ENCODE data around the gene COPB1.

The COPB1 gene

GRCh38 chr11:14502039-14502438, 2.4 kb upstream of the COPB1 start:
- peaks cover 4% of the 10 kb centered on the region for H3K4me1 ChIP-seq (ENCODE audit: insufficient read depth, low read length)
- peaks cover 44% of the 10 kb centered on the region for H3K36me3 ChIP-seq (ENCODE audit: insufficient read depth, low read depth, low read length)
- H3K27ac ChIP-seq (ENCODE audit: low read length) = no peak overlapping the region
- H3K9me3 ChIP-seq (ENCODE audit: insufficient read depth, low read depth, low read length) = no peaks in the 10 kb centered on the region
- no peak overlapping the region for H3K4me3 ChIP-seq (ENCODE audit: low read length)
- H3K9ac ChIP-seq (ENCODE audit: low read depth, low read length) = no peak overlapping the region
- no peaks in the 10 kb centered on the region for H3K27me3 ChIP-seq (ENCODE audit: insufficient read depth, low read length)

DNA sequence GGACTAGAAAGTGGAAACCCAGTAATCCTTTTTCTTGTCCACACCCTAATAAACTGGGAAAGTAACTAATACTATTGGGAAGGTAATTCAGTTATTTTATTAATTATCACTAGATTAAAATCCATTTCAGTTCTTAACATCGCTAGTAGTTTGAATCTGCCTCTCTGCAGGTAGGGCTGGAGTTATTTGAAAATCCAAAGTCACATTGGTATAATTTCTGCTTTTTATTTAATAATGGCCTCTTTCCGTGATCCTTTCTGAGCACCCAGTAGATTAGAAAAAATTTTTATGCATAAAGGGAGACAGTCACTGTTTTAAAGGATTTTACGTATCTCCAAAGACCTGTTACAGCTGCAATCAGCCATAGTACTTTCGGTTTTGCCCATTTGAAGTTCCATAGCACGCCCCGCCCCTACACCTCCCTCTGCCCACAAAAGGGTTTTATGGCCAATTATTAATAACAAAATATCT, 605 bp upstream of the COPB1 start:
- Histone ChIP-seq H3K4me3 (ENCODE audit: low read length) (peak overlapping the region; percentile 86), H3K36me3 (ENCODE audit: insufficient read depth, low read depth, low read length) (peaks cover 39% of the 10 kb centered on the region), H3K27me3 (ENCODE audit: insufficient read depth, low read length) (no peaks in the 10 kb centered on the region), H3K27ac (ENCODE audit: low read length) (peak overlapping the region; percentile 75), H3K4me1 (ENCODE audit: insufficient read depth, low read length) (peaks cover 4% of the 10 kb centered on the region), H3K9me3 (ENCODE audit: insufficient read depth, low read depth, low read length) (no peaks in the 10 kb centered on the region), H3K9ac (ENCODE audit: low read depth, low read length) (peak overlapping the region; percentile 92)

DNA sequence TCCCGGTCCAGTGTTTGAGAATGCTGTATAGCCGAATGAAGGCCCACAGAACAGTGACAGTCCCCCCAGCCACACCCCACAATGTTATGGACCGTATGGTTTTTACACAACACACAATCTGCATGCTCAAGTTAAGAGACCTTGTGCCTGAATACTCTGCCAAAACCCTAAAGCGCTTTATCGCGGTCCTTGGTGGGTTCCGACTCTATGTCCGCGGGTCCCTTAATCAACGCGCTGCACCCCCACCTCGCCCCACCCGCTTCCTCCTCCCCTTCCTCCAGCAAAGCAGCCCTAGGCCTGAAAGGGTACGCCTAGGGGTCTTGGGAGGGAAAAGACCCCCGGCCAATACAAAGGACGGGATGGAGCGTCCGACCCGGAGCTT, 442 bp downstream of the COPB1 start:
- Histone ChIP-seq H3K9me3 (ENCODE audit: insufficient read depth, low read depth, low read length) (no peaks in the 10 kb centered on the region), H3K36me3 (ENCODE audit: insufficient read depth, low read depth, low read length) (peaks cover 39% of the 10 kb centered on the region), H3K27ac (ENCODE audit: low read length) (no peak overlapping the region), H3K4me1 (ENCODE audit: insufficient read depth, low read length) (peaks cover 4% of the 10 kb centered on the region), H3K9ac (ENCODE audit: low read depth, low read length) (peak overlapping the region; percentile 92; the same call in 1 of the 2 replicates), H3K4me3 (ENCODE audit: low read length) (peak overlapping the region; percentile 86), H3K27me3 (ENCODE audit: insufficient read depth, low read length) (no peaks in the 10 kb centered on the region)

GRCh38 chr11:14480716-14481115, 18.9 kb downstream of the COPB1 start:
- no peaks in the 10 kb centered on the region for H3K4me1 ChIP-seq (ENCODE audit: insufficient read depth, low read length)
- H3K9ac ChIP-seq (ENCODE audit: low read depth, low read length) = no peak overlapping the region
- H3K36me3 ChIP-seq (ENCODE audit: insufficient read depth, low read depth, low read length) = peaks cover 97% of the 10 kb centered on the region
- H3K27me3 ChIP-seq (ENCODE audit: insufficient read depth, low read length) = no peaks in the 10 kb centered on the region
- H3K9me3 ChIP-seq (ENCODE audit: insufficient read depth, low read depth, low read length) = no peaks in the 10 kb centered on the region
- H3K4me3 ChIP-seq (ENCODE audit: low read length) = no peak overlapping the region
- H3K27ac ChIP-seq (ENCODE audit: low read length) = no peak overlapping the region

GRCh38 chr11:14471127-14471526, 28.5 kb downstream of the COPB1 start:
- peaks cover 98% of the 10 kb centered on the region for H3K36me3 ChIP-seq (ENCODE audit: insufficient read depth, low read depth, low read length)
- H3K27me3 ChIP-seq (ENCODE audit: insufficient read depth, low read length) = no peaks in the 10 kb centered on the region
- no peak overlapping the region for H3K4me3 ChIP-seq (ENCODE audit: low read length)
- no peak overlapping the region for H3K9ac ChIP-seq (ENCODE audit: low read depth, low read length)
- H3K4me1 ChIP-seq (ENCODE audit: insufficient read depth, low read length) = no peaks in the 10 kb centered on the region
- no peaks in the 10 kb centered on the region for H3K9me3 ChIP-seq (ENCODE audit: insufficient read depth, low read depth, low read length)
- no peak overlapping the region for H3K27ac ChIP-seq (ENCODE audit: low read length)

GRCh38 chr11:14463623-14464022, 36.0 kb downstream of the COPB1 start:
- Histone ChIP-seq H3K27me3 (ENCODE audit: insufficient read depth, low read length) (no peaks in the 10 kb centered on the region), H3K36me3 (ENCODE audit: insufficient read depth, low read depth, low read length) (peaks cover 96% of the 10 kb centered on the region), H3K9ac (ENCODE audit: low read depth, low read length) (no peak overlapping the region), H3K4me1 (ENCODE audit: insufficient read depth, low read length) (no peaks in the 10 kb centered on the region), H3K4me3 (ENCODE audit: low read length) (no peak overlapping the region), H3K27ac (ENCODE audit: low read length) (no peak overlapping the region), H3K9me3 (ENCODE audit: insufficient read depth, low read depth, low read length) (no peaks in the 10 kb centered on the region)

DNA sequence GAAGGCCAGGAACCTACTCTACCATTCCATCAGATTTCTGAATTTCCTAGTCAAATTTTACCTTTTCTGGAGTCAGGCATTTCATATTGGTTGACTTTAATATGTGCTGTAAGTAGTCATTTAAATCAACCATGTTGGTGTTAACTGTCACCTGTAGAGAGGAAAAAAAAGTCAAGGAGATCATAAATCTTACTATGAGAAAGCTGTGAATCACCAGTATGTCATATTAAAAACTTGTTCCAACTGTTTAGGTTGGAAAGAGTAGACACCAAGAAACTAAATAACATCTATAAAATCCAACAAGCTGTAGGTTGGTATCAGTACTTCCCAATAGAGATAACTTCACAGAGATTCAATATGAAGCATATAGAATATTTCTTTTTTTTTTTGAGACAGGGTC, 39.5 kb downstream of the COPB1 start:
- H3K9ac ChIP-seq (ENCODE audit: low read depth, low read length) = no peak overlapping the region
- no peaks in the 10 kb centered on the region for H3K4me1 ChIP-seq (ENCODE audit: insufficient read depth, low read length)
- H3K36me3 ChIP-seq (ENCODE audit: insufficient read depth, low read depth, low read length) = peaks cover 93% of the 10 kb centered on the region
- H3K9me3 ChIP-seq (ENCODE audit: insufficient read depth, low read depth, low read length) = no peaks in the 10 kb centered on the region
- H3K4me3 ChIP-seq (ENCODE audit: low read length) = no peak overlapping the region
- H3K27ac ChIP-seq (ENCODE audit: low read length) = no peak overlapping the region
- no peaks in the 10 kb centered on the region for H3K27me3 ChIP-seq (ENCODE audit: insufficient read depth, low read length)

GRCh38 chr11:14458377-14458776, 41.2 kb downstream of the COPB1 start:
- Histone ChIP-seq H3K4me3 (ENCODE audit: low read length) (no peak overlapping the region), H3K36me3 (ENCODE audit: insufficient read depth, low read depth, low read length) (peaks cover 75% of the 10 kb centered on the region), H3K9ac (ENCODE audit: low read depth, low read length) (no peak overlapping the region), H3K27ac (ENCODE audit: low read length) (no peak overlapping the region), H3K9me3 (ENCODE audit: insufficient read depth, low read depth, low read length) (no peaks in the 10 kb centered on the region), H3K27me3 (ENCODE audit: insufficient read depth, low read length) (no peaks in the 10 kb centered on the region), H3K4me1 (ENCODE audit: insufficient read depth, low read length) (no peaks in the 10 kb centered on the region)

GRCh38 chr11:14455648-14456430, 43.8 kb downstream of the COPB1 start:
- H3K27ac ChIP-seq (ENCODE audit: low read length) = no peak overlapping the region
- no peak overlapping the region for H3K4me3 ChIP-seq (ENCODE audit: low read length)
- no peak overlapping the region for H3K9ac ChIP-seq (ENCODE audit: low read depth, low read length)
- peaks cover 52% of the 10 kb centered on the region for H3K36me3 ChIP-seq (ENCODE audit: insufficient read depth, low read depth, low read length)
- no peaks in the 10 kb centered on the region for H3K9me3 ChIP-seq (ENCODE audit: insufficient read depth, low read depth, low read length)
- H3K27me3 ChIP-seq (ENCODE audit: insufficient read depth, low read length) = no peaks in the 10 kb centered on the region
- no peaks in the 10 kb centered on the region for H3K4me1 ChIP-seq (ENCODE audit: insufficient read depth, low read length)

DNA sequence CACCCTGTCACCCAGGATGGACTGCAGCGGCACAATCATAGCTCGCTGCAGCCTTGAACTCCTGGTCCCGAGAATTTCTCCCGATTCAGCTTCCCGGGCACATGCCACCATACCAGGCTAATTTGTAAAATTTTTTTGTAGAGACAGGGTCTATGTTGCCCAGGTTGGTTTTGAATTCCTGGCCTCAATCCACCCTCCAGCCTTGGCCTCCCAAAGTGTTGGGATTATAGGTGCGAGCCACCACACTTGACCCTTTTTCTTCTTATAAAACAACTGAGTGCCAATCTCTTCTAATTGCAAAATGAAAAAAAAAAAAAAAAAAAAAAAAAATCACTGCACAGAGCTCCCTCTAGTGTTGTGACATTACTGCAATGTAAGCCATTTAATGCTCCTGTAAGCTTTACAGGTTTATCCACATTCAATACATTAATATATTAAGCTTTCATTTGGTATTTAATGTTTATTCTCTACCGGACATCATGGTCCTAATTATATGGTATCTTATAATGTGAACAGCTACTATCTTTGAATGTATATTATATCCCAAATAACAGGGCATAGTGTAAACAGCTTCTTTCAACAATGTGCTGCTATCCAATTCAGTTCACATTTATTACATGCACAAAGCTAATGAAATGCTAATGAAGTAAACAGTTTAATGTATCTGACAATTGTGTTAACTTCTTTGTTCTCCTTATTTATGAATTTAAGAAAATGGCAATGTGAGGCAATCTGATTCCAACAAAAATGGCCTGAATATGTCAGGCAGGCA, 44.6 kb downstream of the COPB1 start:
- Histone ChIP-seq H3K9me3 (ENCODE audit: insufficient read depth, low read depth, low read length) (no peaks in the 10 kb centered on the region), H3K27me3 (ENCODE audit: insufficient read depth, low read length) (no peaks in the 10 kb centered on the region), H3K4me3 (ENCODE audit: low read length) (no peak overlapping the region), H3K4me1 (ENCODE audit: insufficient read depth, low read length) (no peaks in the 10 kb centered on the region), H3K36me3 (ENCODE audit: insufficient read depth, low read depth, low read length) (peaks cover 45% of the 10 kb centered on the region), H3K9ac (ENCODE audit: low read depth, low read length) (no peak overlapping the region), H3K27ac (ENCODE audit: low read length) (no peak overlapping the region)

DNA sequence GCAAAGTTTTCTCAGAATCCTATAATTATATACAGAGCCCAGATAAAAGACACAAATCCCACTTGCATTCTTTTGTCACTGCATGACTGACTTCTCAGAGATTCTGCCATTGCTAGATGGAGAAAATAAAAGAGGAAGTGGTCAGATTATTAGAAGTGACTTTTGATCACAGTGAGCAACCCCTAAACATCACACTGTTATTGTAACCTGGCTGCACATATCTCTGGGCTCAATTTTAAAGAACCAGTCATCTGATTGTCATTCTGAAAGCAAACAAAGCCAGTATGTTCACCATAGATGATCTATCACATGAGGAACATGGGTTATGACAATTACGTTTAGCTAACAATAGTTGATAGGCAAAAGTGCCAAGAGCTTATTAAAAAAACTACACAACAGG, 47.8 kb downstream of the COPB1 start:
- Histone ChIP-seq H3K4me1 (ENCODE audit: insufficient read depth, low read length) (no peaks in the 10 kb centered on the region), H3K9ac (ENCODE audit: low read depth, low read length) (no peak overlapping the region), H3K9me3 (ENCODE audit: insufficient read depth, low read depth, low read length) (no peaks in the 10 kb centered on the region), H3K4me3 (ENCODE audit: low read length) (no peak overlapping the region), H3K27me3 (ENCODE audit: insufficient read depth, low read length) (no peaks in the 10 kb centered on the region), H3K27ac (ENCODE audit: low read length) (no peak overlapping the region), H3K36me3 (ENCODE audit: insufficient read depth, low read depth, low read length) (peaks cover 14% of the 10 kb centered on the region; the same call in 1 of the 2 replicates)

- no peak overlapping the region for H3K4me3 ChIP-seq (ENCODE audit: low read length)
- H3K27me3 ChIP-seq (ENCODE audit: insufficient read depth, low read length) = no peaks in the 10 kb centered on the region
- no peaks in the 10 kb centered on the region for H3K9me3 ChIP-seq (ENCODE audit: insufficient read depth, low read depth, low read length)
- H3K27ac ChIP-seq (ENCODE audit: low read length) = no peak overlapping the region
- H3K4me1 ChIP-seq (ENCODE audit: insufficient read depth, low read length) = no peaks in the 10 kb centered on the region
- no peaks in the 10 kb centered on the region for H3K36me3 ChIP-seq (ENCODE audit: insufficient read depth, low read depth, low read length)
- no peak overlapping the region for H3K9ac ChIP-seq (ENCODE audit: low read depth, low read length)
These were observed 50.3 kb downstream of the COPB1 start for GRCh38 chr11:14449302-14449714.

Measured in iPS-20b (cell line).